ENCODE results near the gene FARP1. TPM values are rescaled to one million over a fixed set of nuclear protein-coding genes. Genes with fewer than 3 reads are reported as not detected.

The FARP1 gene
- total and polyA plus RNA-seq, 2 of the 13 experiments (the other 11 are each of a cell fraction or from before 2014, with no cell fraction given), result 70.6 to 126 TPM

- no peak for TF ChIP-seq SP1 (IDR thresholded peaks at IDR 0.05)
- TF ChIP-seq SP1 (CRISPR knock-in tag; IDR thresholded peaks at IDR 0.05), result no peak
- TF ChIP-seq CREM (IDR thresholded peaks at IDR 0.05), result peak; percentile 74; the same call in 1 of the 2 replicates
- no peak for TF ChIP-seq CREM (CRISPR knock-in tag; IDR thresholded peaks at IDR 0.05)
- no peak for TF ChIP-seq SIX1 (CRISPR knock-in tag; IDR thresholded peaks at IDR 0.05; ENCODE audit: borderline replicate concordance)
- no peak for TF ChIP-seq PBX3 (CRISPR knock-in tag; IDR thresholded peaks at IDR 0.05; ENCODE audit: borderline replicate concordance)
- TF ChIP-seq USF2 (IDR thresholded peaks at IDR 0.05; ENCODE audit: low read depth, low read length), result no peak
- TF ChIP-seq USF2 (CRISPR knock-in tag; IDR thresholded peaks at IDR 0.05; ENCODE audit: borderline replicate concordance), result no peak
- no peak for TF ChIP-seq CREB1 (IDR thresholded peaks at IDR 0.05)
- no peak for TF ChIP-seq CREB1 (CRISPR knock-in tag; IDR thresholded peaks at IDR 0.05)
- no peak for TF ChIP-seq ZNF556 (CRISPR knock-in tag; IDR thresholded peaks at IDR 0.05; ENCODE audit: borderline replicate concordance)
- no peak for TF ChIP-seq ATM (IDR thresholded peaks at IDR 0.05; ENCODE audit: borderline replicate concordance)
- TF ChIP-seq ZFYVE20 (CRISPR knock-in tag; IDR thresholded peaks at IDR 0.05; ENCODE audit: borderline replicate concordance, low read depth), result no peak
- 0 out of 2 replicates have a peak, but pooled peaks have one; percentile 28 for TF ChIP-seq ZNF292 (CRISPR knock-in tag; IDR thresholded peaks at IDR 0.05; ENCODE audit: borderline replicate concordance, low read depth)
- no peak; the same call in 1 of the 2 replicates for TF ChIP-seq GATAD1 (CRISPR knock-in tag; IDR thresholded peaks at IDR 0.05)
- 0 out of 2 replicates have a peak, but pooled peaks have one; percentile 5 for TF ChIP-seq PHF8 (CRISPR knock-in tag; IDR thresholded peaks at IDR 0.05)
- TF ChIP-seq ZBTB7B (CRISPR knock-in tag; IDR thresholded peaks at IDR 0.05), result peak; percentile 31; the same call in 1 of the 2 replicates
- TF ChIP-seq MXD4 (CRISPR knock-in tag; IDR thresholded peaks at IDR 0.05), result no peak
- TF ChIP-seq ZKSCAN1 (IDR thresholded peaks at IDR 0.05; ENCODE audit: low read length), result no peak
- no peak for TF ChIP-seq ZNF737 (CRISPR knock-in tag; IDR thresholded peaks at IDR 0.05; ENCODE audit: borderline replicate concordance)
- no peak for TF ChIP-seq SIN3A (IDR thresholded peaks at IDR 0.05; ENCODE audit: borderline replicate concordance, low read depth, low read length)
- TF ChIP-seq SOX6 (IDR thresholded peaks at IDR 0.05), result no peak
- TF ChIP-seq SOX6 (CRISPR knock-in tag; IDR thresholded peaks at IDR 0.05), result peak; percentile 80
- TF ChIP-seq ZNF343 (CRISPR knock-in tag; IDR thresholded peaks at IDR 0.05), result no peak
- TF ChIP-seq ZNF33B (CRISPR knock-in tag; IDR thresholded peaks at IDR 0.05), result no peak
- TF ChIP-seq GFI1 (CRISPR knock-in tag; IDR thresholded peaks at IDR 0.05; ENCODE audit: borderline replicate concordance), result no peak
- peak; percentile 61; the same call in 1 of the 2 replicates for TF ChIP-seq FOSL1 (CRISPR knock-in tag; IDR thresholded peaks at IDR 0.05; ENCODE audit: borderline replicate concordance)
- TF ChIP-seq ZFP36L1 (CRISPR knock-in tag; IDR thresholded peaks at IDR 0.05), result no peak
- TF ChIP-seq ZSCAN30 (CRISPR knock-in tag; IDR thresholded peaks at IDR 0.05), result no peak
These were observed 130.4 kb downstream of the FARP1 start (continued) for GRCh38 chr13:98273067-98273823.

All from HepG2 (cell line).